T-helper 2 cell treated with Interferon-gamma antibody and Interleukin-4, amounts not matched to agents 100 ng/mL and 5 ng/mL, for 36 hours (primary cell): ENCODE measurements around the gene PDE1A. TPM values are rescaled to one million over a fixed set of nuclear protein-coding genes. Genes with fewer than 3 reads are reported as not detected.
"Not testable (repeated sequence)": the region's sequence is repeated elsewhere in the genome, so short reads cannot be mapped to it uniquely, and the experiment has no call there.

Experiments
- intact Hi-C: fragments of 100-400 bp; cut with micrococcal nuclease; formaldehyde crosslinking; loops from one replicate; pipeline ENCODE4 v1.15.1; 2023
- total RNA-seq: library from RNA; stranded (reverse); gene quantifications from 2 replicates; pipeline ENCODE4 v1.2.3, GENCODE V29; 2022

Gene PDE1A
- total RNA-seq, 1 donor from 2014 or later = not detected

DNA sequence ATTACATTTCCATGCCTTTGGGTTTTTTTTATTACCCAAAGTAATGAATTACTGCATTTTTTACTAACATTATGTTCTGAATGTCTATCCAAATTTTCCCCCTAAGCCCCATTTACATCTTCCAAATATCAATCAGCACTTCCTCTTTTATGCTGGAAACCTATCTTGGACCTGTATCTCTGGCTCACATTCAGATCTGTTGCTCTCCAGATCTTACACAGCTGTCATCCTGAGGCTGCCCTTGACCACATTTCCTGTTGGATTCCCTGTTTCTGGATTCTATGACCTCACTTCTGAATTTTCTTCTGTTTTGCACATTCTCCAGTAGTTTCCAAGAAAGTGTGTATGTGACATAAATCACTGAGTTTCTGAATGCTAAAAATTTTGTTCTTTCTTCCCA lies 146.7 kb downstream of the PDE1A start:
- intact Hi-C loops = no loop called here

GRCh38 chr2:182276662-182277061 lies 150.2 kb downstream of the PDE1A start:
- intact Hi-C loops = not testable (repeated sequence)

GRCh38 chr2:182267971-182268370 lies 158.9 kb downstream of the PDE1A start:
- intact Hi-C loops = no loop called here

- intact Hi-C loops = no loop called here
Measured at GRCh38 chr2:182266909-182267308, 159.9 kb downstream of the PDE1A start.

- intact Hi-C loops = no loop called here
Measured at GRCh38 chr2:182265718-182266117, 161.1 kb downstream of the PDE1A start.

DNA sequence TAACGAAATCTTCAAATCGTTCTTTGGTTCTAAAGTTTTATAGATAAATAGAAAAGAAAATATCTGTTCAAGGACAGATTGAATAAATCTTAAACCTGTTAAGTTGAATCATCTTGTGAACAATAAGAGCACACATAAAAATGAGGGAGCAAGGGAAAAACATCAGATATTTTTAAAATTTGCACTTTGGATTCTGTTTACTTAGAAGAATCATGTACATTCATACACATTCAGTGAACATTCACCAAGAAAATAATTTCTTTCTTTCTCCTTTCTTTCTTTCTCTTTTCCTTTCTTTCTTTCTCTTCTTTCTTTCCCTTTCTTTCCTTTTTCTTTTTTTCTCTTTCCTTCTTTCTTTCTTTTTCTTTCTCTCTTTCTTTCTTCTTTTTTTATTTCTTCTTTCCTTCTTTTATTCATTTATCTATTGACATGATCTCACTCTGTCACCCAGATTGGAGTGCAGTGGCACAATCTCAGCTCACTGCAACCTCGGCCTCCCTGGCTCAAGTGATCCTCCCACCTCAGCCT lies 164.9 kb downstream of the PDE1A start:
- intact Hi-C loops = no loop called here

GRCh38 chr2:182259629-182260150 lies 167.1 kb downstream of the PDE1A start:
- intact Hi-C loops = no loop called here

GRCh38 chr2:182252534-182252933 lies 174.3 kb downstream of the PDE1A start:
- intact Hi-C loops = no loop called here

- intact Hi-C loops = no loop called here
Measured at GRCh38 chr2:182248898-182249297, 177.9 kb downstream of the PDE1A start.

DNA sequence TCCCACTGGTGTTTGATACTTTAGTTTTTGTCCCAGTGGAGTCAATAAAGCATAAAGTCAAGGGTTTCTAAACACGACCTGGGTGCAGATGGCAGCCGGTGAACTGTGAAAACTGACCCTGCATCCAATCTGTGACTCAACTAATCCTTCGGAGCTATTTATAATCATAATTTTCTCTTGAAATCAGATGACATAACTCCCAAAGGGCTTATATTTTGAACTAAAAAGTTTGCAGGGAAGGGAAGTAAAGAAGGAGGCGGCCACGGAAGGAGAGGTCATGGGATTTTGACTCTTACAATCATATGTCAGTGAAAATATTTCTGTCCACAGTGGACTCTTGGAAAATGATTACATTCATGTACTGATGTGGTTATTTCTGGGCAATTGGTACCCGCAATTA lies 178.5 kb downstream of the PDE1A start:
- intact Hi-C loops = no loop called here

GRCh38 chr2:182247831-182248230 lies 179.0 kb downstream of the PDE1A start:
- intact Hi-C loops = no loop called here

- intact Hi-C loops = no loop called here
Measured at GRCh38 chr2:182245963-182246362, 180.9 kb downstream of the PDE1A start.

DNA sequence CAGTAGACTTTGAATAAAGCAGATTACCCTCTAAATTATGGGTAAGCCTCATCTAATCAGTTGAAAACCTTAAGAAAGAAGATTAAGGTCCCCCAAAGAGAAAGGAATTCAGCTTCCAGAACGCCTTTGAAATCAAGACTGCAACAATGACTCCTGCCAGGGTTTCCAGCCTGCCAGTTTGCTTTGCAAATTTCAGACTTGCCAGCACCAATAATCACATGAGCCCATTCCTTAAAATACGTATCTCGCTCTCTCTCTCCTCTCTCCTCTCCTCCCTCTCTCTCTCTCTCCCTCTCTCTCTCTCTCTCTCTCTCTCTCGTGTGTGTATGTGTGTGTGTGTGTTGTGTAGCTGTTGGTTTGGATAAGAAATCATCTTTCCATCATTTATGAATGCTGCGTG lies 184.2 kb downstream of the PDE1A start:
- intact Hi-C loops = no loop called here

DNA sequence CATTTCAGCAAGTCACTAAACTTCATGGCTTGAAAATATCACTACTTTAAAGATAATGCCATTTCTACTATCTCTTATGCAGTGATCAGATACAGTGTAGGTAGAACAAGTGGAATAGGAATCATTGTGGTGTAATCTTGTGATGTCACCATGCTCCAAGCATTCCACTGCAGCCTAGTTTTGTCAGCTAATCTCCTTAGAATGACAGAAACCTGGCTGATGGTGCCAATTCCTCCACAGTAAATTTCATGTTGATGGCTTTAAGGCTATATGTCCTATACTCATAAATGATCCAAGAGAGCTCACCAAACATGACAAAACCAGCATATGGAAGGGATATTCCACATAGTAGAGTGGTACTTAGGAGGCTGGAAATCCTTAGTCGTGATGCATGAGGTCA lies 184.9 kb downstream of the PDE1A start:
- intact Hi-C loops = loop anchor here (1.0 kb wide), 1 partner anchor 738 kb away; no protein-coding TSS in a partner anchor

DNA sequence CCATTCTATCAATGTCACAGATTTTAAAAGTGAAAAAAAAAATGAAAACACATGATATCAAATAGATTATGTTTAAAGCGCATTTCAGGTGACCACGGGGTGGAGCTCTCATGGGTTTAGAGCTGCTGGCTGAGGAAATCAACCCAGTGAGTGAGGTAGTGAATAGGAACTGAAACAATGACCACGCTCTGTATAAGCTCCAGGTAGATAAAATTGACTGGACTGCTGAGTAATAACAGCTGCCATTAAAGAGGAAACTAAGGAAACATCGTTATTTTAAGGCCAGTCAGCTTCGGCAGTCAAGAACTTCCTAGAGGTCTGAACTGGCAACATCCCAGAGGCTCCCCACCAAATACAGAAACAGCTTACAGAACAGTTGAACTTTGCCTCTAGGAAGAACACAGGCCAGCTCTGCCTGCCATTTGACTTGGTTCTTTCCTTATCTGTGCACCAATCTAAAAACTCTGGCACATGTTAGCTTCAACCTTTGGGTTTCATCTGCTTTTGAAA lies 185.9 kb downstream of the PDE1A start:
- intact Hi-C loops = loop anchor here (1.0 kb wide), 2 partner anchors 409 to 739 kb away; no protein-coding TSS in a partner anchor

- intact Hi-C loops = no loop called here
Measured at GRCh38 chr2:182230561-182230960, 196.3 kb downstream of the PDE1A start.

GRCh38 chr2:182229297-182229696 lies 197.5 kb downstream of the PDE1A start:
- intact Hi-C loops = no loop called here

- intact Hi-C loops = no loop called here
Measured at GRCh38 chr2:182228741-182229140, 198.1 kb downstream of the PDE1A start.

DNA sequence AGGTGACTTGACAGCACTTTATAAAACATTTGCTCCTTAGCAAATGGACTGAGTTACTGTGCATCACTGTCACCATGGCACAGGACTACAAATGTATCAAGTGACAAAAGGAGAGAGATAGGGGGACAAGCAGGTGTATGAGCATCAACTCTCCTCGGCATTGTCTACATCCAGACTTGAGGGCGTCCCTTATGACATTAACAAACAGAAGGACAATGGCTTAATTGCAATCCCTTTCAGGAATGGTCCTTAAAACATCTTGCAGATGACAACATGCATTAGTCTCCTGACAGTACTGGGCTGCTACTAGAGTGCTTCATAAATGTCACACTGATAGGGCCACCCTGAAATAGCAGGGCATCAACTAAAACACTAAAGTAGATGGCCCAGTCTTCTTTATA lies 198.8 kb downstream of the PDE1A start:
- intact Hi-C loops = no loop called here

- intact Hi-C loops = no loop called here
Measured at GRCh38 chr2:182226807-182227206, 200.0 kb downstream of the PDE1A start.

GRCh38 chr2:182224669-182225068 lies 202.2 kb downstream of the PDE1A start:
- intact Hi-C loops = no loop called here

DNA sequence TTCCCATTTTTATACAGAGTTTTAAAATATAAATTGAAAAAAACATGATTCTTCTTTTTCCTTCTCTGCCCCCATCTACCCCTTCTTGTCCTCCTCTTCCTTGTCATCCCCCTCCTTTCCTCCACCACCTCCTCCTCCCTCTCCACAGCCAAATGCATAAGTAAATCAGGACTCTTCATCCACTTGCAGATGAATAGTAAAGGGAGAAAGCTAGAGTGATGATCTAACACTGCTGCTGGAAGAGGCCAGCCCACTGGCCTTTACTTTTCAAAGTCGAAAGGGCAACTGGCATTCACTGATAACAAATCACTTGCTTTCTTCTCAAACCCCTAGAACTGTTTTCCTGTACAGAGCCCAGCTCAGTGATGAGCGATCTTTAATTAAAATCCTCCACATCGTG lies 205.8 kb downstream of the PDE1A start:
- intact Hi-C loops = no loop called here

- intact Hi-C loops = no loop called here
Measured at GRCh38 chr2:182220335-182220734, 206.5 kb downstream of the PDE1A start.
